ENCODE results near the gene YIPF3.

GRCh38 chr6:43511824-43512415 is 4.8 kb downstream of the YIPF3 start:
- TF ChIP-seq, protein P1, sequence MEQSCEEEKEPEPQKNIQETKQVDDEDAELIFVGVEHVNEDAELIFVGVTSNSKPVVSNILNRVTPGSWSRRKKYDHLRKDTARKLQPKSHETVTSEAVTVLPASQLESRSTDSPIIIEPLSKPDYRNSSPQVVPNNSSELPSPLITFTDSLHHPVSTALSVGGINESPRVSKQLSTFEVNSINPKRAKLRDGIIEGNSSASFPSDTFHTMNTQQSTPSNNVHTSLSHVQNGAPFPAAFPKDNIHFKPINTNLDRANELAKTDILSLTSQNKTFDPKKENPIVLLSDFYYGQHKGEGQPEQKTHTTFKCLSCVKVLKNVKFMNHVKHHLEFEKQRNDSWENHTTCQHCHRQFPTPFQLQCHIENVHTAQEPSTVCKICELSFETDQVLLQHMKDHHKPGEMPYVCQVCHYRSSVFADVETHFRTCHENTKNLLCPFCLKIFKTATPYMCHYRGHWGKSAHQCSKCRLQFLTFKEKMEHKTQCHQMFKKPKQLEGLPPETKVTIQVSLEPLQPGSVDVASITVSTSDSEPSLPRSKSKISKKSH (CRISPR knock-in tag; IDR thresholded peaks at IDR 0.05), result no peak
- TF ChIP-seq EP300 (IDR thresholded peaks at IDR 0.05; ENCODE audit: low read length) (no peak), ZBTB34 (CRISPR knock-in tag; IDR thresholded peaks at IDR 0.05) (no peak), HNRNPH1 (optimal IDR thresholded peaks at IDR 0.05; ENCODE audit: low read depth, low read length) (no peak), SPI1 (IDR thresholded peaks at IDR 0.05; ENCODE audit: borderline replicate concordance, low read depth, low read length) (no peak), SMC3 (conservative IDR thresholded peaks at IDR 0.05; ENCODE audit: insufficient read depth, low read depth, low read length) (no peak), JUN (IDR thresholded peaks at IDR 0.05; ENCODE audit: borderline replicate concordance, low read depth, low read length) (no peak), JUN (CRISPR knock-in tag; IDR thresholded peaks at IDR 0.05; ENCODE audit: borderline replicate concordance) (no peak), KLF16 (IDR thresholded peaks at IDR 0.05) (no peak), POLR2A (conservative IDR thresholded peaks at IDR 0.05) (no peak), REST (IDR thresholded peaks at IDR 0.05; ENCODE audit: borderline replicate concordance) (no peak), REST (CRISPR knock-in tag; IDR thresholded peaks at IDR 0.05; ENCODE audit: low read depth) (no peak), YY1 (IDR thresholded peaks at IDR 0.05; ENCODE audit: borderline replicate concordance in 1 of 3, control insufficient read depth in 1 of 3, extremely low read depth in 1 of 3, insufficient read depth in 3 of 3, insufficient read length in 1 of 3, insufficient replicate concordance in 2 of 3, low read depth in 1 of 3, low read length in 2 of 3) (no peak), ILF3 (IDR thresholded peaks at IDR 0.05; ENCODE audit: borderline replicate concordance) (no peak)
